GM19463 (cell line): Measurements from ENCODE around the gene ANKRD33B.
"Not testable (repeated sequence)": the region's sequence is repeated elsewhere in the genome, so short reads cannot be mapped to it uniquely, and the experiment has no call there.

Experiments used
- ATAC-seq: cut with Tn5 transposase; IDR thresholded peaks from one replicate; pipeline ENCODE4 v1.9.1; 2021; ENCODE audit warnings: mild to moderate bottlenecking, moderate library complexity; ENCODE audit not compliant: unreplicated experiment

ANKRD33B gene

DNA sequence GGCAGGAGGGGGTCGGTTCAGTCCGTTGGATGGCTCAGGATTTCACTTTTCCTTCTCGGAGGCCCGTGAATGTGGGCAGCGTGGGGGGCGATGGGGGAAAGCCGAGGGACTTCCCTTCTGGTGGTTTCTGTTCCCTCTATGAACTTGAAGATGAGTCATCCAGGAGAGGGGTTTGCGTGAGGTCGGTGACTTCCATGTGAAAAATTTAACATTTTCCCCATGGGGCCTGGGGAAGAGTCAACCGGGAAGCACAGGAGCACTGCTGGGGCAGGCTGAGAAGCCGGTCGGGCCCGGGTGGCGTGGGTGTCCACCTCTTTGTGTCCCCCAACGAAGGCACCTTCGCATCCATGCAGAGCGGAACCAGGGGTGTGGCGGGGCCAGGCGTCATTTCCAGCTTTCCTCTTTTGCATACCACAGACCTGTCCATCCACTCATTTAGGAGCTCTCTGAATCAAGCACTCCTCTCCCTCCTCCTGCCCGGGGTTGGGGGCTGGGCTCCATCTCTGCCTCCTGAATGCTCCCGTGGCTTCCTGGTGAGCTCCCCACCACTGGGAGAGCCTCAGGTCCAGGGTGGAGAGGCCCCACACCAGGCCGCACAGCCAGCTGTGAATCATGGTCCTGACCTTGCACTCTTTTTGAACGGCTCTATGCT lies 68.4 kb downstream of the ANKRD33B start:
- ATAC-seq: peak; percentile 37

- no peak for ATAC-seq
Measured at GRCh38 chr5:10633271-10634049, 69.6 kb downstream of the ANKRD33B start.

DNA sequence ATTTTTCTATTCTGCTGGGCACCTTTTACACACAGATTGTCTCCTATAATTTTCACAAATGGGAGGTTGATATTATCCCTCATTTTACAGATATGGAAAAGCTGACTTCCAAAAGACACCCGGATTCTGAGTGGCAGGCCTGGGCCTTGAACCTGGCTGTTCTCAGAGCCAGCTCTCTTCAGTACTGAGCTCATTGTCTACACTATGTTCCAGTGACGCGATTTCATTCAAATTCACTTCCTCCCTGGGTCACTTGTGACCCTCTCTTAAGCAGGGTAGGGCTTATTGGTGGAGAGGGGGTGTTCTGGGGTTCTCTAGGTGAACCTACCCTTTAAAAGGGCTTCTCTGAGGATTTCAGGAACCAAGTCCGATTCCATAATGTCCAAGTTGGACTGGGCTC lies 70.2 kb downstream of the ANKRD33B start:
- ATAC-seq: no peak

DNA sequence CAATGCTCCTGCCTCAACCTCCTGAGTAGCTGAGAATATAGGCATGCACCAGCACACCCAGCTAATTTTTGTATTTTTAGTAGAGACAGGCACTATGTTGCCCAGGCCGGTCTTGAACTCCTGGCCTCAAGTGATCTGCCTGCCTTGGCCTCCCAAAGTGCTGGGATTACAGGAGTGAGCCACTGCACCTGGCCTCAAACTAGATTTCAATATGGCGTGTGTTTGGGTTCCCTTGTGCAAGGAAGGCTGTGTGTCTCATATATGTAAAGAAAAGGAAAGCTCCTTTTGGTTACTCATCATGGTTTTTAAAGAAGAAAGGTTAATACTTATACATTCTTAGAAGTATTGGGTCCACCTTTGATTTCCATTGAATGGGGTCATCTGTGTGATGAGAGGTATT lies 70.7 kb downstream of the ANKRD33B start:
- ATAC-seq: no peak

GRCh38 chr5:10635257-10635866 lies 71.5 kb downstream of the ANKRD33B start:
- ATAC-seq: peak; percentile 62

GRCh38 chr5:10635867-10636350 lies 72.0 kb downstream of the ANKRD33B start:
- ATAC-seq: peak; percentile 6

- no peak for ATAC-seq
Measured at GRCh38 chr5:10636363-10637142, 72.7 kb downstream of the ANKRD33B start.

GRCh38 chr5:10637944-10638343 lies 74.1 kb downstream of the ANKRD33B start:
- no peak for ATAC-seq

- not testable (repeated sequence) for ATAC-seq
Measured at GRCh38 chr5:10638723-10639122, 74.9 kb downstream of the ANKRD33B start.

GRCh38 chr5:10639846-10640368 lies 76.0 kb downstream of the ANKRD33B start:
- ATAC-seq: no peak

GRCh38 chr5:10642367-10642766 lies 78.5 kb downstream of the ANKRD33B start:
- no peak for ATAC-seq

DNA sequence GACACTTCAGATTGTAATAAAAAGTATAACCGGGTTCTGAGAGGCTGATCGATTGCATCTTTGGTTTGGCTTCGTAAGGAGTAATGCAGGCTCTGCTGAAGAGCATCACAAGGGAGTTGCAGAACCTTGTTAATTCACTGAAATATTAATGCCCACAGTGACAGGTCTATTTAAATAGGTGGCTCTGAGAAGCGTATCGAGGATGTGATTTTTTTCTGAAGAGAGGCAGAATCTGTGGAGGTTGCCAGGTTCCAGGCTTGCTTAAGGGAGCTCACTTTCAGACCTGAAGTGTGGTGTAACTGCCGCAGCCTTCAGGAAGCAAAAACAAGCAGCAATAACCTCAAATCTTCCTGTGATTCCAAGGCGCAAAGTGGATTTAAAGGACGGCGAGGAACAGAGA lies 80.3 kb downstream of the ANKRD33B start:
- ATAC-seq: no peak

DNA sequence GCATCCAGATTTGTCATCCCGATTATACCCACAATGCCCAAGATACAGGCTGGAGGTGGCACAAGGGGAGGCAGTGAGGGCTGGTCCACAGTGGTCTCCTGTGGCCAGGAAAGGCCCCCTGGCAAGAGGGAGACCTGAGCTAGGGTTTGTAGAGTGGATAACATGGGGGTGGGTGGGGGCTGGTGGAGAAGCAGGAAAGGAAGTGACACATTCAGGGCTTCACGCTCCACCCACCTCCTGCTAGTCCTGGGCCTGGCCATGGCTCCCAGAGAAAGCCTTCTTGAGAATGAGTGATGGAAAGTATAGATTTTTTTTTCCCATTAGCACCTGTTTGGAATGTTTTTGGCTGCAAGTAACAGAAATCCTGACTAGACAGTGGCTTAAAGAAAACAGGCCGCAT lies 81.3 kb downstream of the ANKRD33B start:
- peak; percentile 62 for ATAC-seq

DNA sequence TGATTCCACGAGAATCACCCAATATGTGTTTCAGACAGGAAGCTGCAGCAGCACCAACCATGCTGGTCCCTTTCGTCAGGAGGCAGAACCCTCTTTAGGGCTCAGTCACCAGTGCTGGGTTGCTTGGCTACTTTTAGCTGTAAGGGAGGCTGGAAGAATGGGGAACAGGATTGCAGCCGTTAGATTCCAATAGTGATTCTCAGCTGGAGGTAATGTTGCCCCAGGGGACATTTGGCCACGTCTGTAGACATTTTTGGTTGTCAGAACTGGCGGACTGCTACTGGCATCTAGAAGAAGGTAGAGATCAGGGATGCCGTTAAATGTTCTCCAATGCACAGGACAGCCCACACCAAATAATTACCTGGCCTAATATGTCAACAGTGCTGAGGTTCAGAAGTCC lies 81.8 kb downstream of the ANKRD33B start:
- peak; percentile 5 for ATAC-seq

GRCh38 chr5:10647640-10648039 lies 83.8 kb downstream of the ANKRD33B start:
- no peak for ATAC-seq

GRCh38 chr5:10648806-10649665 lies 85.2 kb downstream of the ANKRD33B start:
- no peak for ATAC-seq

DNA sequence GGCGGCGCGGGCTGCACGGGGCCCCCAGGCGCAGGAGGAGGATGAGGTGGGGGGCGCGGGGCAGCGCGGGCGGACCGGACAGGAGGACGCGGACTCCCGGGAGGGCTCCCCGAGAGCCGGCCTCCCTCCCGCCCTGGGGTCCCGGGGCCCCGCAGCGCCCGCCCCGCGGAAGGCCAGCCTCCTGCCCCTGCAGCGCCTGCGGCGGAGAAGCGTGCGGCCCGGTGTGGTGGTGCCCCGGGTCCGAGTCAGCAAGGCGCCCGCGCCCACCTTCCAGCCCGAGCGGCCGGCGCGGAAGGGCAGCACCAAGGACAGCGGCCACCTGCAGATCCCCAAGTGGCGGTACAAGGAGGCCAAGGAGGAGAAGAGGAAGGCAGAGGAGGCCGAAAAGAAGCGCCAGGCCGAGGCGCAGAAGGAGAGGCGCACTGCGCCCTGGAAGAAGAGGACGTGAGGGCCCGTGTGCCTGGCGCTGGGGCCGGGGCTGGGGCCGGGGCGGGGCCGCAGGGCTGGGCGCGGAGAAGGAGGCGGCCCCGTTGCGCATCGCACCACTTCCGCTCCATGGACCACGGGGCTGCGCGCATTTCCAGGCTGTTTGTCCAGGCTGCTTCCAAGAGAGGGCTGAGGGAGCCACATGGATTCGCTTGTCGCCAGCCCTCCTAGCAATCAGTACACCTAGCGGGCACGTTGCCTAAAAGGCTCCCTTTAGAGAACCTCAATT lies 86.0 kb downstream of the ANKRD33B start:
- no peak for ATAC-seq

GRCh38 chr5:10652151-10652550 lies 88.3 kb downstream of the ANKRD33B start:
- no peak for ATAC-seq

DNA sequence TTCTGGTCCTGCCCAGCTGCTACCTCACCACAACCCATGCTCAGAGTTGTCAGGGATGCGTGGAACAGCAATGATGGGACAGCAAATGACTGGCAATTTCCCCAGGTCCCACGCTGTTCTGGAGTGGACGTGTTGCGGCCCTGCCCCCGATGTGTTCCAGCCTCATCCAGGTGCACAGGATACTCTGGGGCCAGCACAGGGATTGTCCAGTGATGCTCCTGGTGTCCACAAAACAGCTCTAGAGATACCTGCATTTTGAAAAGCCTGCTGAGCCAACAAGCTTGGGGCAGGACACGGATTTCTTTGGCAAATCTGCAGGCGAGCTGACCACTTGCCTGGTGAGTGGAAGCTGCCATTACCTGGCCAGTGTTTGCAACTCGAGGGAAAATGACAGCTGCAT lies 88.7 kb downstream of the ANKRD33B start:
- no peak for ATAC-seq
